HEK293 (cell line): Measurements from ENCODE around the gene KLHDC7B.

Experiments
- GLI2 ChIP-seq: fragments of 450-650 bp; formaldehyde crosslinking; IDR thresholded peaks from 2 replicates; pipeline ENCODE4; 2017; ENCODE audit warnings: missing biosample characterization, missing genetic modification characterization, low read depth, borderline replicate concordance
- KLF1 ChIP-seq: fragments of 450-650 bp; formaldehyde crosslinking; IDR thresholded peaks from 2 replicates; pipeline ENCODE4 v1.5.1; 2016; ENCODE audit warnings: missing biosample characterization, missing genetic modification characterization
- KLF9 ChIP-seq: fragments of 450-650 bp; formaldehyde crosslinking; IDR thresholded peaks from 2 replicates; pipeline ENCODE4 v1.5.1; 2016; ENCODE audit warnings: missing biosample characterization, missing genetic modification characterization, low read depth
- MEIS1 ChIP-seq: sonication (generic); formaldehyde crosslinking; IDR thresholded peaks from 2 replicates; pipeline ENCODE4 v1.8.1; 2022; ENCODE audit warnings: missing genetic modification reagents, mild to moderate bottlenecking, borderline replicate concordance
- MZF1 ChIP-seq: fragments of 450-650 bp; formaldehyde crosslinking; IDR thresholded peaks from 2 replicates; pipeline ENCODE4 v1.5.1; 2017; ENCODE audit warnings: missing biosample characterization, missing genetic modification characterization, borderline replicate concordance
- OSR2 ChIP-seq: fragments of 450-650 bp; formaldehyde crosslinking; IDR thresholded peaks from 2 replicates; pipeline ENCODE4 v1.5.1; 2016; ENCODE audit warnings: missing biosample characterization, missing genetic modification characterization
- REPIN1 ChIP-seq: fragments of 450-650 bp; formaldehyde crosslinking; IDR thresholded peaks from 2 replicates; pipeline ENCODE4 v1.5.1; 2017; ENCODE audit warnings: missing biosample characterization, missing genetic modification characterization, low read depth
- ZBTB48 ChIP-seq: fragments of 450-650 bp; formaldehyde crosslinking; IDR thresholded peaks from 2 replicates; pipeline ENCODE4 v1.5.1; 2016; ENCODE audit warnings: missing biosample characterization, missing genetic modification characterization
- ZIC2 ChIP-seq: fragments of 450-650 bp; formaldehyde crosslinking; IDR thresholded peaks from 2 replicates; pipeline ENCODE4 v1.5.1; 2016; ENCODE audit warnings: missing biosample characterization, missing genetic modification characterization
- ZNF133 ChIP-seq: fragments of 450-650 bp; formaldehyde crosslinking; IDR thresholded peaks from 2 replicates; pipeline ENCODE4 v1.5.1; 2016; ENCODE audit warnings: missing biosample characterization, missing genetic modification characterization
- ZNF138 ChIP-seq: fragments of 450-650 bp; formaldehyde crosslinking; IDR thresholded peaks from 2 replicates; pipeline ENCODE4 v1.5.1; 2016; ENCODE audit warnings: missing biosample characterization, missing genetic modification characterization, borderline replicate concordance
- ZNF146 ChIP-seq: fragments of 450-650 bp; formaldehyde crosslinking; IDR thresholded peaks from 2 replicates; pipeline ENCODE4 v1.5.1; 2016; ENCODE audit warnings: missing biosample characterization, missing genetic modification characterization
- ZNF169 ChIP-seq: fragments of 450-650 bp; formaldehyde crosslinking; IDR thresholded peaks from 2 replicates; pipeline ENCODE4 v1.5.1; 2016; ENCODE audit warnings: missing biosample characterization, missing genetic modification characterization
- ZNF214 ChIP-seq: fragments of 450-650 bp; formaldehyde crosslinking; IDR thresholded peaks from 2 replicates; pipeline ENCODE4 v1.5.1; 2017; ENCODE audit warnings: missing biosample characterization, mild to moderate bottlenecking, missing genetic modification characterization, borderline replicate concordance
- ZNF266 ChIP-seq: fragments of 450-650 bp; formaldehyde crosslinking; IDR thresholded peaks from 2 replicates; pipeline ENCODE4 v1.5.1; 2016; ENCODE audit warnings: missing biosample characterization, missing genetic modification characterization, low read depth
- ZNF302 ChIP-seq: fragments of 450-650 bp; formaldehyde crosslinking; IDR thresholded peaks from 2 replicates; pipeline ENCODE4 v1.5.1; 2016; ENCODE audit warnings: missing biosample characterization, missing genetic modification characterization, low read depth
- ZNF394 ChIP-seq: fragments of 450-650 bp; formaldehyde crosslinking; IDR thresholded peaks from 2 replicates; pipeline ENCODE4 v1.5.1; 2016; ENCODE audit warnings: missing biosample characterization, missing genetic modification characterization, mild to moderate bottlenecking, moderate library complexity, borderline replicate concordance
- ZNF514 ChIP-seq: fragments of 450-650 bp; formaldehyde crosslinking; IDR thresholded peaks from 2 replicates; pipeline ENCODE4 v1.5.1; 2016; ENCODE audit warnings: missing biosample characterization, missing genetic modification characterization
- ZNF521 ChIP-seq: fragments of 450-650 bp; formaldehyde crosslinking; IDR thresholded peaks from 2 replicates; pipeline ENCODE4 v1.5.1; 2017; ENCODE audit warnings: missing biosample characterization, mild to moderate bottlenecking, missing genetic modification characterization
- ZNF549 ChIP-seq: fragments of 450-650 bp; IDR thresholded peaks from 2 replicates; pipeline ENCODE4 v1.5.1; 2018; ENCODE audit warnings: missing biosample characterization, missing genetic modification characterization, mild to moderate bottlenecking, inconsistent platforms, moderate library complexity
- ZNF558 ChIP-seq: fragments of 450-650 bp; formaldehyde crosslinking; IDR thresholded peaks from 2 replicates; pipeline ENCODE4 v1.5.1; 2016; ENCODE audit warnings: missing biosample characterization, missing genetic modification characterization
- ZNF571 ChIP-seq: fragments of 450-650 bp; formaldehyde crosslinking; IDR thresholded peaks from 2 replicates; pipeline ENCODE4 v1.5.0; 2017; ENCODE audit warnings: missing biosample characterization, missing genetic modification characterization
- ZNF677 ChIP-seq: fragments of 450-650 bp; IDR thresholded peaks from 2 replicates; pipeline ENCODE4 v1.5.0; 2018; ENCODE audit warnings: missing biosample characterization, mild to moderate bottlenecking, missing genetic modification characterization, moderate library complexity
- ZNF768 ChIP-seq: fragments of 450-650 bp; formaldehyde crosslinking; IDR thresholded peaks from 2 replicates; pipeline ENCODE4 v1.5.1; 2018; ENCODE audit warnings: missing biosample characterization, mild to moderate bottlenecking, missing genetic modification characterization
- ZNF837 ChIP-seq: fragments of 450-650 bp; formaldehyde crosslinking; IDR thresholded peaks from 2 replicates; pipeline ENCODE4 v1.5.1; 2016; ENCODE audit warnings: missing biosample characterization, missing genetic modification characterization
- TF ChIP-seq, protein P1 (sequence below): fragments of 450-650 bp; formaldehyde crosslinking; IDR thresholded peaks from 2 replicates; pipeline ENCODE4 v1.5.1; 2016; ENCODE audit warnings: missing biosample characterization, missing genetic modification characterization
- TF ChIP-seq, protein P2 (sequence below): fragments of 450-650 bp; formaldehyde crosslinking; IDR thresholded peaks from 2 replicates; pipeline ENCODE4 v1.5.1; 2016; ENCODE audit warnings: missing biosample characterization, missing genetic modification characterization
- TF ChIP-seq, protein P3 (sequence below): fragments of 450-650 bp; formaldehyde crosslinking; IDR thresholded peaks from 2 replicates; pipeline ENCODE4 v1.5.1; 2016; ENCODE audit warnings: missing biosample characterization, missing genetic modification characterization
- TF ChIP-seq, protein P4 (sequence below): fragments of 450-650 bp; formaldehyde crosslinking; IDR thresholded peaks from 2 replicates; pipeline ENCODE4 v1.5.1; 2016; ENCODE audit warnings: missing biosample characterization, missing genetic modification characterization
- TF ChIP-seq, protein P5 (sequence below): fragments of 450-650 bp; formaldehyde crosslinking; IDR thresholded peaks from 2 replicates; pipeline ENCODE4 v1.5.1; 2016; ENCODE audit warnings: missing biosample characterization, missing genetic modification characterization

Gene KLHDC7B

DNA sequence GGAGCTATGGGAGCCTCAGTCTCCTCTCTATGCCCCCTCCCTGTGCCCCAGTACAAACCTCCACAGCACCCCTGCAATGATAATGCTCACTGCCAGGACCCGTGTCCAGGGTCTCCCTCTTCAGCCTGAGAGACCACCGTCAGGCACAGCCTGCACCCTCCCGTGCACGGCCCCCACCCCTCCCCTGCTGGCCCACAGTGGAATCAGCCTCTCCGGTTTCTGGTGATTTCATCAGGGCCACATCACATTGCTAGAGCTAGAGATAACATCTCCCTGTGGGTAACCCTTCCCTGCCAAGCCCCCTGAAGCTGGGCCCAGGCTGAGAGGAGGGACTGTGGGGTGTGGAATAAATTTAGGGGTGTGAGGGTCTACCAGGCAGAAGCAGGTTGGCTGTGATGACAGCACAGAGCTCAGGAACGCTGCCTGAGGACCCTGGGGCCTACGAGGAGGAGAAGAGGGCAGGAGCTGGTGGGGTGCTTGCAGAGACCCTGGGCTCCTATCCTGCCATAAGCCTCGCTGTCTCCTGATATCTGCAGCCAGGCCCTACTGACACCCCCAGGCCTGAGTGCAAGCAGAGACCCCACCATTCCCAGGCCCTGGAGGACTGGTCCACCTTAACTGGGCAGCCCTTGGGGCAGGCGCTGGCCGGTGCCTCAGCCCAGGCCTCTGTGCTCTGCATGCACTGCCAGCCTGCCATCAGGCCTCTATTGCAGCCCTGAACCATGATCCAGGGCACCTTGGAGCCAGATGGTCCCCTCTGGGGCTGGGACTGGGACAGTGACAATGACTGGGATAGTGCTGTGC is at the start of gene KLHDC7B (continued):
- TF ChIP-seq, protein P1, sequence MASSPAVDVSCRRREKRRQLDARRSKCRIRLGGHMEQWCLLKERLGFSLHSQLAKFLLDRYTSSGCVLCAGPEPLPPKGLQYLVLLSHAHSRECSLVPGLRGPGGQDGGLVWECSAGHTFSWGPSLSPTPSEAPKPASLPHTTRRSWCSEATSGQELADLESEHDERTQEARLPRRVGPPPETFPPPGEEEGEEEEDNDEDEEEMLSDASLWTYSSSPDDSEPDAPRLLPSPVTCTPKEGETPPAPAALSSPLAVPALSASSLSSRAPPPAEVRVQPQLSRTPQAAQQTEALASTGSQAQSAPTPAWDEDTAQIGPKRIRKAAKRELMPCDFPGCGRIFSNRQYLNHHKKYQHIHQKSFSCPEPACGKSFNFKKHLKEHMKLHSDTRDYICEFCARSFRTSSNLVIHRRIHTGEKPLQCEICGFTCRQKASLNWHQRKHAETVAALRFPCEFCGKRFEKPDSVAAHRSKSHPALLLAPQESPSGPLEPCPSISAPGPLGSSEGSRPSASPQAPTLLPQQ (tag by site-specific recombination) = peak; percentile 66; the same call in 1 of the 2 replicates
- TF ChIP-seq, protein P2, sequence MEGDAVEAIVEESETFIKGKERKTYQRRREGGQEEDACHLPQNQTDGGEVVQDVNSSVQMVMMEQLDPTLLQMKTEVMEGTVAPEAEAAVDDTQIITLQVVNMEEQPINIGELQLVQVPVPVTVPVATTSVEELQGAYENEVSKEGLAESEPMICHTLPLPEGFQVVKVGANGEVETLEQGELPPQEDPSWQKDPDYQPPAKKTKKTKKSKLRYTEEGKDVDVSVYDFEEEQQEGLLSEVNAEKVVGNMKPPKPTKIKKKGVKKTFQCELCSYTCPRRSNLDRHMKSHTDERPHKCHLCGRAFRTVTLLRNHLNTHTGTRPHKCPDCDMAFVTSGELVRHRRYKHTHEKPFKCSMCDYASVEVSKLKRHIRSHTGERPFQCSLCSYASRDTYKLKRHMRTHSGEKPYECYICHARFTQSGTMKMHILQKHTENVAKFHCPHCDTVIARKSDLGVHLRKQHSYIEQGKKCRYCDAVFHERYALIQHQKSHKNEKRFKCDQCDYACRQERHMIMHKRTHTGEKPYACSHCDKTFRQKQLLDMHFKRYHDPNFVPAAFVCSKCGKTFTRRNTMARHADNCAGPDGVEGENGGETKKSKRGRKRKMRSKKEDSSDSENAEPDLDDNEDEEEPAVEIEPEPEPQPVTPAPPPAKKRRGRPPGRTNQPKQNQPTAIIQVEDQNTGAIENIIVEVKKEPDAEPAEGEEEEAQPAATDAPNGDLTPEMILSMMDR (tag by site-specific recombination) = peak; percentile 40; the same call in 1 of the 2 replicates
- TF ChIP-seq ZNF677 (tag by site-specific recombination) = no peak
- TF ChIP-seq ZNF146 (tag by site-specific recombination) = no peak
- TF ChIP-seq OSR2 = no peak
- no peak for TF ChIP-seq ZNF138
- TF ChIP-seq ZNF266 (tag by site-specific recombination) = no peak
- TF ChIP-seq ZNF837 (tag by site-specific recombination) = no peak
- no peak for TF ChIP-seq ZNF514
- TF ChIP-seq, protein P3, sequence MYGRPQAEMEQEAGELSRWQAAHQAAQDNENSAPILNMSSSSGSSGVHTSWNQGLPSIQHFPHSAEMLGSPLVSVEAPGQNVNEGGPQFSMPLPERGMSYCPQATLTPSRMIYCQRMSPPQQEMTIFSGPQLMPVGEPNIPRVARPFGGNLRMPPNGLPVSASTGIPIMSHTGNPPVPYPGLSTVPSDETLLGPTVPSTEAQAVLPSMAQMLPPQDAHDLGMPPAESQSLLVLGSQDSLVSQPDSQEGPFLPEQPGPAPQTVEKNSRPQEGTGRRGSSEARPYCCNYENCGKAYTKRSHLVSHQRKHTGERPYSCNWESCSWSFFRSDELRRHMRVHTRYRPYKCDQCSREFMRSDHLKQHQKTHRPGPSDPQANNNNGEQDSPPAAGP (tag by site-specific recombination) = no peak
- TF ChIP-seq ZNF571 (tag by site-specific recombination) = no peak
- TF ChIP-seq KLF1 (tag by site-specific recombination) = peak; percentile 30; the same call in 1 of the 2 replicates
- no peak for TF ChIP-seq ZNF302 (tag by site-specific recombination)
- TF ChIP-seq KLF9 (tag by site-specific recombination) = no peak
- no peak for TF ChIP-seq ZNF521 (tag by site-specific recombination)
- peak; percentile 93 for TF ChIP-seq ZIC2 (tag by site-specific recombination)
- peak; percentile 35; the same call in 1 of the 2 replicates for TF ChIP-seq ZBTB48 (tag by site-specific recombination)
- TF ChIP-seq, protein P4, sequence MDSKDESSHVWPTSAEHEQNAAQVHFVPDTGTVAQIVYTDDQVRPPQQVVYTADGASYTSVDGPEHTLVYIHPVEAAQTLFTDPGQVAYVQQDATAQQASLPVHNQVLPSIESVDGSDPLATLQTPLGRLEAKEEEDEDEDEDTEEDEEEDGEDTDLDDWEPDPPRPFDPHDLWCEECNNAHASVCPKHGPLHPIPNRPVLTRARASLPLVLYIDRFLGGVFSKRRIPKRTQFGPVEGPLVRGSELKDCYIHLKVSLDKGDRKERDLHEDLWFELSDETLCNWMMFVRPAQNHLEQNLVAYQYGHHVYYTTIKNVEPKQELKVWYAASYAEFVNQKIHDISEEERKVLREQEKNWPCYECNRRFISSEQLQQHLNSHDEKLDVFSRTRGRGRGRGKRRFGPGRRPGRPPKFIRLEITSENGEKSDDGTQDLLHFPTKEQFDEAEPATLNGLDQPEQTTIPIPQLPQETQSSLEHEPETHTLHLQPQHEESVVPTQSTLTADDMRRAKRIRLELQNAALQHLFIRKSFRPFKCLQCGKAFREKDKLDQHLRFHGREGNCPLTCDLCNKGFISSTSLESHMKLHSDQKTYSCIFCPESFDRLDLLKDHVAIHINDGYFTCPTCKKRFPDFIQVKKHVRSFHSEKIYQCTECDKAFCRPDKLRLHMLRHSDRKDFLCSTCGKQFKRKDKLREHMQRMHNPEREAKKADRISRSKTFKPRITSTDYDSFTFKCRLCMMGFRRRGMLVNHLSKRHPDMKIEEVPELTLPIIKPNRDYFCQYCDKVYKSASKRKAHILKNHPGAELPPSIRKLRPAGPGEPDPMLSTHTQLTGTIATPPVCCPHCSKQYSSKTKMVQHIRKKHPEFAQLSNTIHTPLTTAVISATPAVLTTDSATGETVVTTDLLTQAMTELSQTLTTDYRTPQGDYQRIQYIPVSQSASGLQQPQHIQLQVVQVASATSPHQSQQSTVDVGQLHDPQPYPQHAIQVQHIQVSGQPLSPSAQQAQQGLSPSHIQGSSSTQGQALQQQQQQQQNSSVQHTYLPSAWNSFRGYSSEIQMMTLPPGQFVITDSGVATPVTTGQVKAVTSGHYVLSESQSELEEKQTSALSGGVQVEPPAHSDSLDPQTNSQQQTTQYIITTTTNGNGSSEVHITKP = peak; percentile 98
- no peak for TF ChIP-seq ZNF133 (tag by site-specific recombination)
- TF ChIP-seq ZNF558 (tag by site-specific recombination) = no peak
- TF ChIP-seq ZNF394 = no peak
- TF ChIP-seq GLI2 (tag by site-specific recombination) = no peak
- TF ChIP-seq ZNF169 (tag by site-specific recombination) = no peak
- TF ChIP-seq ZNF549 (tag by site-specific recombination) = no peak
- TF ChIP-seq MEIS1 (CRISPR knock-in tag) = no peak
- no peak for TF ChIP-seq MZF1 (tag by site-specific recombination)
- no peak for TF ChIP-seq ZNF768 (tag by site-specific recombination)
- TF ChIP-seq, protein P5, sequence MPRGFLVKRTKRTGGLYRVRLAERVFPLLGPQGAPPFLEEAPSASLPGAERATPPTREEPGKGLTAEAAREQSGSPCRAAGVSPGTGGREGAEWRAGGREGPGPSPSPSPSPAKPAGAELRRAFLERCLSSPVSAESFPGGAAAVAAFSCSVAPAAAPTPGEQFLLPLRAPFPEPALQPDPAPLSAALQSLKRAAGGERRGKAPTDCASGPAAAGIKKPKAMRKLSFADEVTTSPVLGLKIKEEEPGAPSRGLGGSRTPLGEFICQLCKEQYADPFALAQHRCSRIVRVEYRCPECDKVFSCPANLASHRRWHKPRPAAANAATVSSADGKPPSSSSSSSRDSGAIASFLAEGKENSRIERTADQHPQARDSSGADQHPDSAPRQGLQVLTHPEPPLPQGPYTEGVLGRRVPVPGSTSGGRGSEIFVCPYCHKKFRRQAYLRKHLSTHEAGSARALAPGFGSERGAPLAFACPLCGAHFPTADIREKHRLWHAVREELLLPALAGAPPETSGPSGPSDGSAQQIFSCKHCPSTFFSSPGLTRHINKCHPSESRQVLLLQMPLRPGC (tag by site-specific recombination) = no peak
- TF ChIP-seq REPIN1 = no peak
- no peak for TF ChIP-seq ZNF214 (tag by site-specific recombination)
